ENCODE measurements around the gene HMGN1. TPM values are rescaled to one million over a fixed set of nuclear protein-coding genes. Genes with fewer than 3 reads are reported as not detected.
"Not testable (repeated sequence)": the region's sequence is repeated elsewhere in the genome, so short reads cannot be mapped to it uniquely, and the experiment has no call there.

Gene HMGN1
- total RNA-seq, 1 donor from 2014 or later = 64.5 TPM

DNA sequence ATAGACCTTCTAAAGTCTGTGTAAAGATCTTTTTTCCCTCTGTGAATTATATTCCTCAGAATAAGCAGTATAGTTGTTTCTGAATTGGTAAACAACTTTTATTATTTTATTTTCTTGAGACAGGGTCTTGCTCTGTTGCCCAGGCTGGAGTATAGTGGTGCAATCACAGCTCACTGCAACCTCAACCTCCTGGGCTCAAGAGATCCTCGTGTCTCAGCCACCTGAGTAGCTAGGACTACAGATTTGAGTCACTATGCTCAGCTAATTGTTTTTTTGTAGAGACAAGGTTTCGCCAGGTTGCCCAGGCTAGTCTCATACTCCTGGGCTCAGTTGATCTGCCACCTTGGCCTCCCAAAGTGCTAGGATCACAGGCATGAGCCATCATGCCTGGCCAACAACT lies 26.6 kb upstream of the HMGN1 start:
- DNase-seq = no peak
- Histone ChIP-seq H3K36me3 (no peaks in the 10 kb centered on the region), H3K27ac (replicated peaks) (no peak overlapping the region), H3K27me3 (ENCODE audit: low read depth) (no peaks in the 10 kb centered on the region), H3K4me3 (no peak overlapping the region), H3K4me1 (peaks cover 7% of the 10 kb centered on the region), H3K9me3 (replicated peaks) (no peaks in the 10 kb centered on the region)
- intact Hi-C loops (cut with micrococcal nuclease) = no loop called here
- no peak for TF ChIP-seq CTCF (IDR thresholded peaks at IDR 0.05; ENCODE audit: borderline replicate concordance)

DNA sequence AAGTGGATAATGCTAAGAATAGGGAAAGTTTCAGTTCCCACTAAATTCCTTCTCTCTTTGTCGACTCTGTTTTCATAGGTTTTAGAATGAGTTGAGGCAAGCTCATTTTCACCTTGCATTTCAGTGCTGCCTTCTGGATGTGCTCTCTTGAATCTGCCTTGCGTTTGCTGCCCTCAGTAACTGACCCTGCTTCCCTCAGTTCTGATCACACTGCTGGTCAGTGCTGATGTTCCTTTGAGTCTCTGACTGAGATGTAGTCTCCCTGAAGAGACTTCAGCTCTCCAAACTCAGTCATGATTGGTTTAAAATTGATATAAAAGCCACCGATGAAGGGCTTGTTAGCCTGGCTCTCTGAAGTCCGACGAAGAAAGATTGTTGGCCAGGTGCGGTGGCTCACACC lies 25.2 kb upstream of the HMGN1 start:
- no peak for TF ChIP-seq CTCF (IDR thresholded peaks at IDR 0.05; ENCODE audit: borderline replicate concordance)
- no peaks in the 10 kb centered on the region for H3K9me3 ChIP-seq (replicated peaks)
- H3K27me3 ChIP-seq (ENCODE audit: low read depth) = no peaks in the 10 kb centered on the region
- no peak overlapping the region for H3K27ac ChIP-seq (replicated peaks)
- no peak for DNase-seq
- H3K36me3 ChIP-seq = no peaks in the 10 kb centered on the region
- no peaks in the 10 kb centered on the region for H3K4me1 ChIP-seq
- intact Hi-C loops (cut with micrococcal nuclease) = no loop called here
- no peak overlapping the region for H3K4me3 ChIP-seq

DNA sequence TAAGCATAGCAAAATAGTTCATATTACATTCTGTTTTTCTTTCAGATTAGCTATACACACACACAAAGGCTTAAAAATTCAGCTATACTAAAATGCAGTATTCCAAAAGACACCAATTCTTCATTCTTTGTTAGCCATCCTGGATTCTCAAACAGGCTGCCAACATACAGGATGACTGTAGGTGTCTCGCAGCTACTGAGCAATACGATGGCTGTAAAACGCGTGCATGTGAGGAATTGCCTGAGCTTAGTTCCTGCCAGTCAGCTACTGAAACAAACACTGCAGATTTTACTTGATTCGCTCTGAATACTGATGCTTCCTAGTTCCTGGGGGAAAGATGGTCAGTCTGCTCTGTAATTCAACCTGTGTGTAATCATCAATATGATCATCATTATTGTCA lies 24.7 kb upstream of the HMGN1 start:
- no peak overlapping the region for H3K4me3 ChIP-seq
- intact Hi-C loops (cut with micrococcal nuclease) = no loop called here
- no peaks in the 10 kb centered on the region for H3K9me3 ChIP-seq (replicated peaks)
- peak; percentile 32 for TF ChIP-seq CTCF (IDR thresholded peaks at IDR 0.05; ENCODE audit: borderline replicate concordance)
- DNase-seq = no peak
- no peaks in the 10 kb centered on the region for H3K27me3 ChIP-seq (ENCODE audit: low read depth)
- no peaks in the 10 kb centered on the region for H3K4me1 ChIP-seq
- no peaks in the 10 kb centered on the region for H3K36me3 ChIP-seq
- no peak overlapping the region for H3K27ac ChIP-seq (replicated peaks)

DNA sequence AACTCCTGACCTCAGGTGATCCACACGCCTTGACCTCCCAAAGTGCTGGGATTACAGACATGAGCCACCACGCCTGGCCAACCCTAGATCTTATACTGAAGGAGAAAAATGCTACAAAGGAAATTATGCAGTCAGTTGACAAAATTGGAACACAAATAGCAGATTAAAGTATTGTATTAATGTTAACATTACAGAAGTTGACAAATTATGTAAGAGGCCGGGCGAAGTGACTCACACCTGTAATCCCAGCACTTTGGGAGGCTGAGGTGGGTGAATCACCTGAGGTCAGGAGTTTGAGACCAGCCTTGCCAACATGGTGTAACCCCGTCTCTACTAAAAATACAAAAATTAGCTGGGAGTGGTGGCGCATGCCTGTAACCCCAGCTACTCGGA lies 21.0 kb upstream of the HMGN1 start:
- H3K4me3 ChIP-seq; DNase-seq; H3K4me1 ChIP-seq; H3K36me3 ChIP-seq; H3K27me3 ChIP-seq (ENCODE audit: low read depth); H3K9me3 ChIP-seq (replicated peaks); intact Hi-C loops (cut with micrococcal nuclease): not testable (repeated sequence)
- H3K27ac ChIP-seq (replicated peaks) = peak overlapping the region; percentile 51

DNA sequence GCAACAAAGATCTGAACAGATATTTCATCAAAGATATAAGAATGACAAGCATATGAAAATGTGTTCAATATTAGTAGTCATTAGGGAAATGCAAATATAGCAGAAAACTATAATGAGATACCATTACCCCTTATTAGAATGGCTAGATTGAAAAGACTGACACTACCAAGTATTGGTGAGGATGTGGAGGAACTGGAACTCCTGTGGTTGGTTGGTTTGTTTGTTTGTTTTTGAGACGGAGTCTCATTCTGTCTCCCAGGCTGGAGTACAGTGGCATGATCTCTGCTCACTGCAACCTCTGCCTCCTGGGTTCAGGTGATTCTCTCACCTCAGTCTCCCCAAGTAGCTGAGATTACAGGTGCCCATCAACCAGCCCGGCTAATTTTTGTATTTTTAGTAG lies 18.9 kb upstream of the HMGN1 start:
- Histone ChIP-seq H3K27me3 (ENCODE audit: low read depth) (no peaks in the 10 kb centered on the region), H3K4me3 (no peak overlapping the region), H3K27ac (replicated peaks) (no peak overlapping the region), H3K4me1 (no peaks in the 10 kb centered on the region), H3K36me3 (no peaks in the 10 kb centered on the region), H3K9me3 (replicated peaks) (no peaks in the 10 kb centered on the region)
- DNase-seq = no peak
- TF ChIP-seq CTCF (IDR thresholded peaks at IDR 0.05; ENCODE audit: borderline replicate concordance) = no peak
- intact Hi-C loops (cut with micrococcal nuclease) = no loop called here

- Histone ChIP-seq H3K36me3 (no peaks in the 10 kb centered on the region), H3K9me3 (replicated peaks) (no peaks in the 10 kb centered on the region), H3K4me3 (no peak overlapping the region), H3K4me1 (no peaks in the 10 kb centered on the region), H3K27ac (replicated peaks) (no peak overlapping the region), H3K27me3 (ENCODE audit: low read depth) (no peaks in the 10 kb centered on the region)
- TF ChIP-seq CTCF (IDR thresholded peaks at IDR 0.05; ENCODE audit: borderline replicate concordance) = no peak
- no peak for DNase-seq
- intact Hi-C loops (cut with micrococcal nuclease) = no loop called here
Measured at GRCh38 chr21:39366563-39366962, 17.7 kb upstream of the HMGN1 start.

All from left ventricle myocardium inferior (tissue), 1 donor.